Mucosa of stomach (tissue), 1 donor: ENCODE results near the gene PBX3.
A peak's percentile ranks its signal among the peaks of the same experiment; 100 is the strongest.

Source experiments
- H3K27me3 ChIP-seq: one replicate; pipeline ENCODE4 v1.7.0; 2013; ENCODE audit warnings: mild to moderate bottlenecking, low read length; ENCODE audit not compliant: control insufficient read depth, insufficient read depth
- H3K36me3 ChIP-seq: one replicate; pipeline ENCODE4 v1.7.0; 2013; ENCODE audit warnings: low read length; ENCODE audit not compliant: control insufficient read depth, insufficient read depth
- H3K4me1 ChIP-seq: one replicate; pipeline ENCODE4 v1.7.0; 2013; ENCODE audit warnings: mild to moderate bottlenecking, low read length; ENCODE audit not compliant: control insufficient read depth, insufficient read depth
- H3K4me3 ChIP-seq: one replicate; pipeline ENCODE4 v1.7.0; 2013; ENCODE audit warnings: low read length
- H3K9ac ChIP-seq: one replicate; pipeline ENCODE4 v1.7.0; 2013; ENCODE audit warnings: mild to moderate bottlenecking, low read length, moderate library complexity
- H3K9me3 ChIP-seq: one replicate; pipeline ENCODE4 v1.7.0; 2013; ENCODE audit warnings: mild to moderate bottlenecking, low read length, moderate library complexity; ENCODE audit not compliant: control insufficient read depth
- donor health status: Pancreatic carcinoma.

The PBX3 gene

DNA sequence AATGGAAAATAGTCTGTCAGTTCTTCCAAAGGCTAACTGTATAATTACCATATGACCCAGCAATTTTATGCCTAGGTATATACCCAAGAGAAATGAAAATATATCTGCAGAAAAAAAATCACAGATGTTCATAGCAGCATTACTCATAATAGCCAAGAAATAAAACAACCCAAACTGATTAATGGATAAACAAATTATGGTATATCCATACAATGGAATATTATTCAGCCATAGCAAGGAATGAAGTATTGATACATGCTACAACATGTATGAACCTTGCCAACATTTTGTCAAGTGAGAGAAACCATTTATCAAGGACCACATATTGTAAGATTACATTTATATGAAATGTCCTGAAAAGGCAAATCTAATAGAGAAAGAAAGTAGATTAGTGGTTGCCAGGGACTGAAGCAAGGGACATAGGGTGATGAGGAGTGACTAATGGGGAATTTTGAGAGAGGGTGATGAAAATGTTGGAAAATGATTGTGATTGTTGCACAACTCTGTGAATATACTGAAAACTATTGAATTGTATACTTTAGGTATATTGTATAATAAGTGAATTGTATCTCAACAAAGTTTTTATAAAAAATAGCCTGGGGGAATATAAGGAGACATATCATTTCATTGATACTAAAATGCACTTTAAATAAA lies 114.4 kb downstream of the PBX3 start:
- no peaks in the 10 kb centered on the region for H3K4me1 ChIP-seq
- no peaks in the 10 kb centered on the region for H3K36me3 ChIP-seq
- H3K9me3 ChIP-seq: no peaks in the 10 kb centered on the region
- H3K4me3 ChIP-seq: no peak overlapping the region
- H3K27me3 ChIP-seq: no peaks in the 10 kb centered on the region
- H3K9ac ChIP-seq: no peak overlapping the region

DNA sequence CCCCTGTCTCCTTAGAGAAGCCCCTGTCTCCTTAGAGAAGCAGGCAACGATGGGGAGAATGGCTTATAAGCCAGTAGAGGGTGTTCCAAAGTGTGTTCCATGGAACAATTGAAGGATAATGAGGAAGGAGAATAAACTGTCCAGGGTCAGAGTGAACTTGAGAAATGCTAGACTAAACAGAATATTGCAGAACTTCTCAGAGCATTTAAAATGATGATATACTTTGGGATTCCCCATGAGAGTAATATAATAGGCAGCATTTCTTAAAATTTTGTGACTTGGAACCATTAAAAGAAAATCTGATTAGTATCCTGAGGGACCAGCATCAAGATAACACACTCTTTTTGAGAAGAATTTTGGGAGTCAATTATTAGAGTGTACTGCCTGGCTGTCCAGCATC lies 116.8 kb downstream of the PBX3 start:
- Histone ChIP-seq H3K27me3 (no peaks in the 10 kb centered on the region), H3K9me3 (no peaks in the 10 kb centered on the region), H3K9ac (no peak overlapping the region), H3K4me3 (no peak overlapping the region), H3K4me1 (no peaks in the 10 kb centered on the region), H3K36me3 (no peaks in the 10 kb centered on the region)

DNA sequence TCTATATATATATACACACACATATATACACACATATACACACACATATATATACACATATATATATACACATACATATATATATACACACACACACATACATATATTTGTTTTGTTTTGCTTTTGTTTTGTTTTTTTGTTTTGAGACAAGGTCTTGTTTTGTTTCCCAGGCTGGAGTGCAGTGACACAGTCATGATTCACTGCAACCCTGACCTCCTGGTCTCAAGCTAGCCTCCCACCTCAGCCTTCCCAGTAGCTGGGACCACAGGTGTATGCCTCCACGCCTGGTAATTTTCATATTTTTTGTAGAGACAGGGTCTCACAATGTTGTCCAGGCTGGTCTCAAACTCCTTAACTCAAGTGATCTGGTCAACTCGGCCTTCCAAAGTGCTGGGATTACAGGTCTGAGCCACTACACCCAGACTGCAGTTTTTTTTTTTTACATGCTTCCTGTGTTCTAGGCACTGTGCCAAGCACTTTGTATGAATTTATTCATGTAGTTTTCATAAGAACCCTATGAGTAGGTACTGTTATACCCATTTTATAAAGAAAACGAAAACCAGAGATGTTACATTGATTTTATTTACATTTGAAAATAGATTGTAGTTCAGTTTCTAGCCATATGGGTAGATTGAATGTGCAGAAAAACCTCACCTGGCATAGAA lies 120.7 kb downstream of the PBX3 start:
- Histone ChIP-seq H3K9ac (no peak overlapping the region), H3K36me3 (no peaks in the 10 kb centered on the region), H3K9me3 (no peaks in the 10 kb centered on the region), H3K4me1 (no peaks in the 10 kb centered on the region), H3K4me3 (no peak overlapping the region), H3K27me3 (no peaks in the 10 kb centered on the region)

- H3K36me3 ChIP-seq: no peaks in the 10 kb centered on the region
Observed at GRCh38 chr9:125878164-125878631, 131.0 kb downstream of the PBX3 start.

DNA sequence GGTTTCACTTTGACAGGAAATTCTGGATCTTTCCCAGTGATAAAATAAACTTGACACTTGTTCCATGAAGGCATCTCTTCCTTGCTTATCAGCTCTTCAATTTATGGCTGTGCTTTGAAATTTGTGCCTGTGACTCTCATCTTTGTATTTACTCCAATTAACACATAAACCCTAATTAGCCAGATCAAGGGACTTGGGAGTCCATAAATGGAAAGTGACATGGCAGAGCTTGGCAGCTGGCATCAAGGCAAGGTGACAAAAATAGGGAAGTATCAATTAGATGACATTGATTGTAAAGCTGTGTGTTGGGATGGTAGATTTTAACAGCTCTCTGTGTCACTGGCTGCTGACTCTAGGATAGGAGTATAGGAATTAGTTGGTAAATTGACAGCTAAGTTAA lies 133.9 kb downstream of the PBX3 start:
- no peaks in the 10 kb centered on the region for H3K27me3 ChIP-seq
- H3K36me3 ChIP-seq: no peaks in the 10 kb centered on the region
- H3K9ac ChIP-seq: no peak overlapping the region
- H3K4me1 ChIP-seq: no peaks in the 10 kb centered on the region
- H3K9me3 ChIP-seq: no peaks in the 10 kb centered on the region
- H3K4me3 ChIP-seq: no peak overlapping the region

More at GRCh38 chr9:125878164-125878631, 131.0 kb downstream of the PBX3 start:
- Histone ChIP-seq H3K27me3 (no peaks in the 10 kb centered on the region), H3K4me1 (no peaks in the 10 kb centered on the region), H3K4me3 (no peak overlapping the region), H3K9ac (no peak overlapping the region), H3K9me3 (no peaks in the 10 kb centered on the region)

DNA sequence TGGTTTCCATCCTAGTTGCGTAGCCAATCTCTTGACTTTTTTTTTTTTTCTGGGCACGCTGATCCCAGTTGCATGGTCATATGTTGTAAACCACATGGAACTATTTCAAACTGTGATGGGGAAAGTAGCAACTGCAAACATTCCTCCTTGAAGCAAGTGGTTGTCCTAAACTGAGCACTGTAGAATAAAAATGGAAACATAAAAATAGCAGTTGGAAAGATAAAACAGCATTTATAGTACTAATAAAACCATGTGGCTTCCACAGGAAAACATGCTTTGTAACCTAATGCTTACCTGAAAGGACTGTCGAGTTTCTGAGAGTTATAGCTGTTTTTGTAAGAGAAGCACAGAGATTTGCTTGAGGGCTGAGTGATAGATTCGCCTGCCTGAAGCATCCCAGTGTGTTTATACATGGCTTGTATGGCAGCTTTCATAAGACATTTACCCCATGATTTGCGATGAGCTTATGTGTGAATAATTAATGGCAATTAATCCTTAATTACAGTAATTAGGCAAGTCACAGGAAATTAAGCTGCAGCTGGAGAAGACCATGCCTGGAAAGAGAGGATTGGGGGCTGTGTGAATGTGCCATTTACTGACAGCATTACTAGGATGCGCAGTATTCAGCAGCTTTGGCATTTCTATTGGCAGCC lies 136.5 kb downstream of the PBX3 start:
- Histone ChIP-seq H3K27me3 (no peaks in the 10 kb centered on the region), H3K4me1 (no peaks in the 10 kb centered on the region), H3K4me3 (no peak overlapping the region), H3K9ac (no peak overlapping the region), H3K9me3 (no peaks in the 10 kb centered on the region), H3K36me3 (no peaks in the 10 kb centered on the region)

DNA sequence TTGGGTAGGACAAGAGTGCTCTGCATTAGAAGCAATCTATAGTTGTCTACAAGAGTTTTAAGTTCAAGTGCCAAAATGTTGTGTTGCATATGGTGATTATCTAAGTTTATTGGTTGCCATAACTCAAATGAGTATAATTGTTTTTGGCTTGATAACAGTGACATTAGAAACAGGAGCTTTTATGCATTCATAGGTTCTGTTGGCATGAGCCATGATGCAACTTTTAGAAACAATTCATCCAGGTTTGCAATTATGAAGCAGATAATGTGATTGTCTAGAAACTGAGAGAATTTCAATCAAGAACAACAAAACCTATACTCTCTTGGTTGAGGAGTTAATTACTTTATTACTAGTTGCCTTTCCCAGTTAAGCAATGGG lies 137.0 kb downstream of the PBX3 start:
- Histone ChIP-seq H3K4me1 (no peaks in the 10 kb centered on the region), H3K9me3 (no peaks in the 10 kb centered on the region), H3K9ac (no peak overlapping the region), H3K27me3 (no peaks in the 10 kb centered on the region), H3K36me3 (no peaks in the 10 kb centered on the region), H3K4me3 (no peak overlapping the region)

- no peaks in the 10 kb centered on the region for H3K27me3 ChIP-seq
- no peak overlapping the region for H3K9ac ChIP-seq
- H3K36me3 ChIP-seq: no peaks in the 10 kb centered on the region
- no peak overlapping the region for H3K4me3 ChIP-seq
- no peaks in the 10 kb centered on the region for H3K9me3 ChIP-seq
- H3K4me1 ChIP-seq: peaks cover 3% of the 10 kb centered on the region
Observed at GRCh38 chr9:125885405-125886034, 138.3 kb downstream of the PBX3 start.

DNA sequence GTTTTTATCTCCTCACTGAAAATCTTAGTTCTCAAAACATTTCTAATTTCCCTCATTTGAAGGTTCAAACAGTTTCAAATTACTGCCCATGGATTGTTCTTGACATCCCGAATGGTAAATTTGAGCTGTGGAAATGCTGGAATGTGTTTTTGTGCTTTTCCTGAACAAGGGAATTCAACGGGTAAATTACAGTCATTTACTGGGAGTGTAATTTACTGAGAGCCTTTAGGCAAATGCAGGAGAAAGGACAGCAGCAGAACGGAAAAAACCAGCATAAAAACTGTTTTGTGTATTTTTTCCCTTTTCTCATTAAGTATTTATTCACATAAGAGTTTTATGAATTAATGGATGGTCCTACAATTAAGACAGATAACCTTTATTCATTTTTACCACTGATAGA lies 139.2 kb downstream of the PBX3 start:
- Histone ChIP-seq H3K4me3 (no peak overlapping the region), H3K9me3 (no peaks in the 10 kb centered on the region), H3K27me3 (no peaks in the 10 kb centered on the region), H3K4me1 (peaks cover 6% of the 10 kb centered on the region), H3K36me3 (no peaks in the 10 kb centered on the region), H3K9ac (no peak overlapping the region)

DNA sequence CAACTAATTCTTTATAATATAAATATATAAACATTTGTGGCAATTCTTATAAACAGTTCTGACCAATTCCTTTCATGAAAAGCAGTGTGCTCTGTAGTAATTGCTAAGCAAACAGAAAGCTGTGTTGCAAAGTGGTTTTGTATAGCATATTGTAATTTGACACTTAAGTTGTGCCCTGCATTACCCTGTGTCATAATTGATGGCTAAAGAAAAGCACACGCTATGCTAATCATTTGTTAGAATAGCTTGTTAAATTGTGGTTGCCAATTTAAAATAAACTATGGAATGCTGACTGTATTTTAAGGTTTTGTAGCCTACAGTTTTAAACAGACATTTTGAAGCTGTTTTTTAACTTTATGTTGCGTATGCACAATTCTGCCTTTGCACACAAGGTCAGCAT lies 140.0 kb downstream of the PBX3 start:
- H3K9ac ChIP-seq: no peak overlapping the region
- H3K27me3 ChIP-seq: no peaks in the 10 kb centered on the region
- no peaks in the 10 kb centered on the region for H3K36me3 ChIP-seq
- no peaks in the 10 kb centered on the region for H3K9me3 ChIP-seq
- H3K4me3 ChIP-seq: no peak overlapping the region
- H3K4me1 ChIP-seq: peaks cover 6% of the 10 kb centered on the region

GRCh38 chr9:125888211-125888610 lies 141.0 kb downstream of the PBX3 start:
- Histone ChIP-seq H3K4me1 (peaks cover 6% of the 10 kb centered on the region), H3K27me3 (no peaks in the 10 kb centered on the region), H3K36me3 (no peaks in the 10 kb centered on the region), H3K9me3 (no peaks in the 10 kb centered on the region), H3K4me3 (no peak overlapping the region), H3K9ac (no peak overlapping the region)

- no peaks in the 10 kb centered on the region for H3K9me3 ChIP-seq
- H3K27me3 ChIP-seq: no peaks in the 10 kb centered on the region
- peaks cover 6% of the 10 kb centered on the region for H3K4me1 ChIP-seq
- H3K36me3 ChIP-seq: no peaks in the 10 kb centered on the region
- peak overlapping the region; percentile 43 for H3K4me3 ChIP-seq
- peak overlapping the region; percentile 17 for H3K9ac ChIP-seq
Observed at GRCh38 chr9:125889112-125889475, 141.9 kb downstream of the PBX3 start.
